K562 (cell line): Measurements from ENCODE around the gene COMMD1. TPM values are rescaled to one million over a fixed set of nuclear protein-coding genes. Genes with fewer than 3 reads are reported as not detected.

Experiments used
- ATAC-seq: fragments of 200-7000 bp; cut with Tn5 transposase; 3 replicates; pipeline ENCODE4 v1.9.1; 2020; ENCODE audit warnings: moderate library complexity
- BruUV-seq: library from RNA; stranded (reverse); fragments of 400-500 nt; replicated peaks from 2 replicates; lab custom pipeline; 2021; lab: Mats Ljungman, UMichigan
- CTCF ChIA-PET: fragments of 300-600 bp; formaldehyde crosslinking; extraction: SDS; loops from one replicate; lab custom pipeline; 2021; ENCODE audit warnings: low intra/inter-chr PET ratio; lab: Yijun Ruan, JAX
- POLR2A ChIA-PET: fragments of 300-600, 350-650 bp; sonication (Branson Sonifier 250); formaldehyde crosslinking; extraction: SDS; loops from one replicate; lab custom pipeline; 2021; ENCODE audit warnings: antibody characterized with exemption, inconsistent platforms; lab: Yijun Ruan, JAX
- DNase-seq, 4 experiments: peaks; one replicate each; pipeline versions ENCODE4 v3.0.0 to v3.0.0-alpha.2; 2011 to 2018; ENCODE audit warnings: low spot score in 3 of 4, mixed read lengths in 3 of 4; ENCODE audit errors: extremely low read depth in 1 of 4
- FAIRE-seq: peaks from 2 replicates; lab custom pipeline; 2011; peaks lifted over from hg19 to GRCh38; lab: Jason Lieb, UNC
- H2AFZ ChIP-seq: 2 replicates; pipeline ENCODE4 v1.6.0; 2011; ENCODE audit warnings: low read depth, low read length, control low read depth, inconsistent platforms
- H3K27ac ChIP-seq: fragments of 200-600 bp; 3 replicates; pipeline ENCODE4 v1.8.0; 2011; ENCODE audit warnings: low read depth, mild to moderate bottlenecking, control low read depth, inconsistent platforms, low read length, moderate library complexity, mixed read lengths; ENCODE audit errors: extremely low read depth
- H3K27me3 ChIP-seq, 2 experiments: fragments of 300-600 bp in 1 of 2; 2 replicates in 1 of 2; 3 replicates in 1 of 2; pipeline versions ENCODE4 v1.6.0 to v1.8.0; 2011; ENCODE audit warnings: inconsistent platforms in 2 of 2, low read length in 2 of 2, mild to moderate bottlenecking in 1 of 2, mixed read lengths in 1 of 2, moderate library complexity in 1 of 2; ENCODE audit not compliant: control insufficient read depth in 2 of 2, insufficient read depth in 2 of 2
- H3K36me3 ChIP-seq: fragments of 300-600 bp; 3 replicates; pipeline ENCODE4 v1.8.0; 2011; ENCODE audit warnings: mild to moderate bottlenecking, low read length, inconsistent platforms; ENCODE audit not compliant: control insufficient read depth, insufficient read depth
- H3K4me1 ChIP-seq, 2 experiments: fragments of 200-600 bp in 1 of 2; replicated peaks in 1 of 2; 2 replicates in 1 of 2; 3 replicates in 1 of 2; pipeline versions ENCODE4 v1.5.1 to v1.8.0; 2011; ENCODE audit warnings: inconsistent platforms in 2 of 2, low read length in 2 of 2, mild to moderate bottlenecking in 1 of 2, mixed read lengths in 1 of 2, moderate library complexity in 1 of 2; ENCODE audit not compliant: control insufficient read depth in 2 of 2, insufficient read depth in 2 of 2
- H3K4me2 ChIP-seq: 2 replicates; pipeline ENCODE4 v1.6.1; 2011; ENCODE audit warnings: low read length, control low read depth, inconsistent platforms, mixed read lengths; ENCODE audit not compliant: insufficient read depth
- H3K4me3 ChIP-seq: fragments of 200-600 bp; sonication (generic), shearing (Covaris generic); 2 replicates; pipeline ENCODE4 v1.5.1; 2016; ENCODE audit warnings: control low read depth, inconsistent platforms
- H3K79me2 ChIP-seq: fragments of 200-600 bp; 3 replicates; pipeline ENCODE4 v1.8.0; 2011; ENCODE audit warnings: low read length, inconsistent platforms; ENCODE audit not compliant: control insufficient read depth, insufficient read depth
- H3K9ac ChIP-seq, 2 experiments: 2 replicates each; pipeline versions ENCODE4 v1.6.0 to v1.6.1; 2011; ENCODE audit warnings: low read depth in 2 of 2, low read length in 2 of 2, control low read depth in 1 of 2, inconsistent platforms in 1 of 2, mild to moderate bottlenecking in 1 of 2, mixed read lengths in 1 of 2; ENCODE audit not compliant: insufficient read depth in 1 of 2
- H3K9me1 ChIP-seq: one replicate; pipeline ENCODE4 v1.6.0; 2011; ENCODE audit warnings: inconsistent platforms, mild to moderate bottlenecking, low read length, moderate library complexity; ENCODE audit not compliant: control insufficient read depth, insufficient read depth
- H3K9me3 ChIP-seq: replicated peaks from 2 replicates; pipeline ENCODE4 v1.5.1; 2011; ENCODE audit warnings: low read depth, low read length, inconsistent platforms; ENCODE audit not compliant: control insufficient read depth, insufficient read depth
- H4K20me1 ChIP-seq: replicated peaks from 2 replicates; pipeline ENCODE4 v1.6.1; 2011; ENCODE audit warnings: low read length, inconsistent platforms, mixed read lengths; ENCODE audit not compliant: control insufficient read depth, insufficient read depth
- DNMT1 ChIP-seq: fragments of 450-650 bp; IDR thresholded peaks from 2 replicates; pipeline ENCODE4 v1.6.1; 2016; ENCODE audit warnings: antibody characterized with exemption, mild to moderate bottlenecking
- ETV5 ChIP-seq: sonication (generic); formaldehyde crosslinking; IDR thresholded peaks from 2 replicates; pipeline ENCODE4 v1.4.0; 2020; ENCODE audit warnings: low read depth, mild to moderate bottlenecking, missing genetic modification reagents
- GTF3C2 ChIP-seq: IDR thresholded peaks from 3 replicates; pipeline ENCODE4 v1.6.1; 2011; ENCODE audit warnings: borderline replicate concordance, mild to moderate bottlenecking, moderate library complexity; ENCODE audit not compliant: insufficient read length; ENCODE audit errors: extremely low read depth
- HDGF ChIP-seq: fragments of 450-650 bp; IDR thresholded peaks from 2 replicates; pipeline ENCODE4 v1.6.1; 2016
- PRMT5 ChIP-seq: sonication (generic); formaldehyde crosslinking; IDR thresholded peaks from 2 replicates; pipeline ENCODE4 v1.5.0; 2020; ENCODE audit warnings: missing genetic modification reagents
- SAFB ChIP-seq: fragments of 200-400 bp; formaldehyde crosslinking; IDR thresholded peaks from 2 replicates; pipeline ENCODE4 v1.6.1; 2017; ENCODE audit warnings: low read depth, low read length, borderline replicate concordance
- TRIM24 ChIP-seq, 2 experiments: fragments of 450-650 bp; IDR thresholded peaks; 2 replicates each; pipeline ENCODE4 v1.6.1; 2016
- ZNF311 ChIP-seq: fragments of 250-450 bp; sonication (Bioruptor Pico); IDR thresholded peaks from 2 replicates; pipeline ENCODE4 v1.4.0; 2020; ENCODE audit warnings: mild to moderate bottlenecking, moderate library complexity
- ZNF551 ChIP-seq: fragments of 250-450 bp; sonication (Bioruptor Pico); IDR thresholded peaks from 2 replicates; pipeline ENCODE4 v1.5.0; 2021; ENCODE audit warnings: mild to moderate bottlenecking, moderate library complexity
- ZNF668 ChIP-seq: fragments of 250-450 bp; sonication (Bioruptor Pico); IDR thresholded peaks from 2 replicates; pipeline ENCODE4 v1.8.0; 2022; ENCODE audit warnings: mild to moderate bottlenecking, inconsistent platforms
- ZNF695 ChIP-seq: fragments of 450-650 bp; formaldehyde crosslinking; IDR thresholded peaks from 2 replicates; pipeline ENCODE4 v1.4.0; 2020; ENCODE audit warnings: mild to moderate bottlenecking, moderate library complexity
- ZSCAN32 ChIP-seq: fragments of 450-650 bp; formaldehyde crosslinking; IDR thresholded peaks from 2 replicates; pipeline ENCODE4 v1.4.0; 2020; ENCODE audit warnings: mild to moderate bottlenecking, moderate library complexity
- WGBS: fragments of 100-300 bp; shearing (Covaris generic); methylation state at CpG from one replicate; pipeline ENCODE4 v1.1.6; 2016; ENCODE audit warnings: low coverage, mixed read lengths; ENCODE audit not compliant: insufficient coverage; ENCODE audit errors: missing lambda C conversion rate; 5-methylcytosine and 5-hydroxymethylcytosine counted together
- in situ Hi-C: fragments of 300-500 bp; cut with MboI; formaldehyde crosslinking; loops from 4 replicates; pipeline ENCODE4 v1.15.0; 2018; ENCODE audit warnings: inconsistent platforms, mixed read lengths
- intact Hi-C: fragments of 100-400 bp; cut with micrococcal nuclease; formaldehyde crosslinking; loops from 2 replicates; pipeline ENCODE4 v1.14.2; 2022
- polyA plus RNA-seq, 8 experiments: library from polyadenylated mRNA; depleted of rRNA in 4 of 8; stranded (reverse) in 5 of 8; unstranded in 3 of 8; fragments of >200 nt; fragmentation: Nextera tagmentation in 2 of 8; fragmentation: Illumina TruSeq in 1 of 8; extraction: Ambion mirVana in 2 of 8; extraction: Trizol in 1 of 8; gene quantifications; 2 replicates each; pipeline versions ENCODE4 v1.2.1 to v1.2.3, GENCODE V29; 2011 to 2014; ENCODE audit warnings: inconsistent platforms in 1 of 8, missing spikeins in 1 of 8
- total RNA-seq, 7 experiments: library from RNA; depleted of rRNA in 6 of 7; stranded (reverse); fragments of >200 nt in 6 of 7; fragmentation: Illumina TruSeq in 2 of 7; extraction: Trizol in 2 of 7; gene quantifications; 2 replicates each; pipeline versions ENCODE4 v1.2.1 to v1.2.3, GENCODE V29; 2011 to 2021; ENCODE audit warnings: low replicate concordance in 1 of 7
- TF ChIP-seq, protein P1 (sequence below): fragments of 450-650 bp; formaldehyde crosslinking; IDR thresholded peaks from 2 replicates; pipeline ENCODE4 v1.4.0; 2022; ENCODE audit warnings: missing genetic modification characterization

Gene COMMD1
- total and polyA plus RNA-seq, 9 of the 15 experiments (the other 6 are each of a cell fraction or from before 2014, with no cell fraction given), result 14.4 to 77.0 (median 21.4) TPM

- Histone ChIP-seq H3K27ac (no peak overlapping the region), H3K36me3 (no peaks in the 10 kb centered on the region), H3K9me1 (no peaks in the 10 kb centered on the region), H3K4me3 (no peak overlapping the region), H3K4me2 (no peak overlapping the region), H2AFZ (no peak overlapping the region), H3K27me3 (no peaks in the 10 kb centered on the region), H3K4me1 (peaks cover 0 to 4% of the 10 kb centered on the region in 2 experiments; a peak in 2 of 5 replicates), H3K9me3 (peaks cover 3% of the 10 kb centered on the region; the same call in 1 of the 2 replicates), H3K79me2 (no peaks in the 10 kb centered on the region), H4K20me1 (no peaks in the 10 kb centered on the region), H3K9ac (no peak overlapping the region)
- POLR2A ChIA-PET, result no interaction called here
- no peak for DNase-seq
- TF ChIP-seq HDGF (no peak), PRMT5 (CRISPR knock-in tag) (no peak), DNMT1 (no peak)
- in situ Hi-C loops (no loop called here), intact Hi-C loops (no loop called here)
- CTCF ChIA-PET, result no interaction called here
- ATAC-seq, result no peak
- no peak for FAIRE-seq
- 77% methylated on average over 19 of the region's 30 CpGs for WGBS
- no TSS peak for BruUV-seq
Observed at GRCh38 chr2:62042400-62042799, 136.9 kb downstream of the COMMD1 start.

DNA sequence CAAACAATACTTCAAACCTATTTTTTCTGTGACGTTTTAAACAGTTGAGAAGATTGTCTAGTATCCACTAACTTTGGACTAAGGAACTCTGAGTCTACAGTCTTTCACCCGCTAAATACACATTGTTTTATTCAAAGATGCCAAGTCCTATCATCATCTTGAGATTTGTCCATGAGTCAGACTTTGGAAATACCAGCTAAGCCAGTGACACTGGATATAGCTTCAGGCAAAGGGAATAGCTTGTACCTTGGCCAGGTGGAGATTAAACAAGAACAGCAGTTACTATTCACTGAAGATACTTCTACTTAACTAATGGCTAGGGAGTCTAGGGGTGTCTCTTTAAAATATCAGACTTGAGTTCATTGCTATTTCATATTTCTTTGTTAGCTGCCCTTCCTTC, 137.5 kb downstream of the COMMD1 start:
- FAIRE-seq, result no peak
- TF ChIP-seq, protein P1, sequence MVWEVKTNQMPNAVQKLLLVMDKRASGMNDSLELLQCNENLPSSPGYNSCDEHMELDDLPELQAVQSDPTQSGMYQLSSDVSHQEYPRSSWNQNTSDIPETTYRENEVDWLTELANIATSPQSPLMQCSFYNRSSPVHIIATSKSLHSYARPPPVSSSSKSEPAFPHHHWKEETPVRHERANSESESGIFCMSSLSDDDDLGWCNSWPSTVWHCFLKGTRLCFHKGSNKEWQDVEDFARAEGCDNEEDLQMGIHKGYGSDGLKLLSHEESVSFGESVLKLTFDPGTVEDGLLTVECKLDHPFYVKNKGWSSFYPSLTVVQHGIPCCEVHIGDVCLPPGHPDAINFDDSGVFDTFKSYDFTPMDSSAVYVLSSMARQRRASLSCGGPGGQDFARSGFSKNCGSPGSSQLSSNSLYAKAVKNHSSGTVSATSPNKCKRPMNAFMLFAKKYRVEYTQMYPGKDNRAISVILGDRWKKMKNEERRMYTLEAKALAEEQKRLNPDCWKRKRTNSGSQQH (CRISPR knock-in tag), result no peak
- TF ChIP-seq SAFB (no peak), GTF3C2 (no peak), ZNF695 (CRISPR knock-in tag) (no peak), TRIM24 (IDR thresholded peaks at IDR 0.05) (no peak), ZSCAN32 (CRISPR knock-in tag) (no peak), ZNF311 (CRISPR knock-in tag) (no peak), ETV5 (no peak), ZNF551 (CRISPR knock-in tag) (no peak), ZNF668 (CRISPR knock-in tag) (no peak)

More for the DNA sequence above, 137.5 kb downstream of the COMMD1 start:
- in situ Hi-C loops, result no loop called here
- CTCF ChIA-PET, result no interaction called here
- Histone ChIP-seq H2AFZ (no peak overlapping the region), H3K27ac (no peak overlapping the region), H3K9me3 (peaks cover 3% of the 10 kb centered on the region; the same call in 1 of the 2 replicates), H3K79me2 (no peaks in the 10 kb centered on the region), H3K27me3 (no peaks in the 10 kb centered on the region), H3K4me3 (no peak overlapping the region), H3K4me2 (no peak overlapping the region), H3K4me1 (peaks cover 0 to 4% of the 10 kb centered on the region in 2 experiments; a peak in 2 of 5 replicates), H4K20me1 (no peaks in the 10 kb centered on the region), H3K36me3 (no peaks in the 10 kb centered on the region), H3K9ac (no peak overlapping the region), H3K9me1 (no peaks in the 10 kb centered on the region)
- POLR2A ChIA-PET, result no interaction called here
- no peak for DNase-seq
- BruUV-seq, result no TSS peak
- WGBS, result 50% methylated on average over 2 of the region's 2 CpGs
- intact Hi-C loops, result no loop called here
- no peak for ATAC-seq
